HG03139 (cell line): Measurements from ENCODE around the gene SCP2.

ENCODE experiments used
- ATAC-seq: cut with Tn5 transposase; IDR thresholded peaks from one replicate; pipeline ENCODE4 v1.9.1; 2021; ENCODE audit not compliant: unreplicated experiment

The SCP2 gene

GRCh38 chr1:53093778-53094532 lies 166.9 kb downstream of the SCP2 start:
- no peak for ATAC-seq

- ATAC-seq, result no peak
Observed at GRCh38 chr1:53094533-53094919, 167.4 kb downstream of the SCP2 start.
